HG02970 (cell line): ENCODE results near the gene CDKN1C.

ENCODE experiments used
- ATAC-seq: cut with Tn5 transposase; IDR thresholded peaks from one replicate; pipeline ENCODE4 v1.9.1; 2021; ENCODE audit warnings: mild to moderate bottlenecking, moderate library complexity, moderate number of reproducible peaks; ENCODE audit not compliant: unreplicated experiment, low FRiP score

Gene CDKN1C

DNA sequence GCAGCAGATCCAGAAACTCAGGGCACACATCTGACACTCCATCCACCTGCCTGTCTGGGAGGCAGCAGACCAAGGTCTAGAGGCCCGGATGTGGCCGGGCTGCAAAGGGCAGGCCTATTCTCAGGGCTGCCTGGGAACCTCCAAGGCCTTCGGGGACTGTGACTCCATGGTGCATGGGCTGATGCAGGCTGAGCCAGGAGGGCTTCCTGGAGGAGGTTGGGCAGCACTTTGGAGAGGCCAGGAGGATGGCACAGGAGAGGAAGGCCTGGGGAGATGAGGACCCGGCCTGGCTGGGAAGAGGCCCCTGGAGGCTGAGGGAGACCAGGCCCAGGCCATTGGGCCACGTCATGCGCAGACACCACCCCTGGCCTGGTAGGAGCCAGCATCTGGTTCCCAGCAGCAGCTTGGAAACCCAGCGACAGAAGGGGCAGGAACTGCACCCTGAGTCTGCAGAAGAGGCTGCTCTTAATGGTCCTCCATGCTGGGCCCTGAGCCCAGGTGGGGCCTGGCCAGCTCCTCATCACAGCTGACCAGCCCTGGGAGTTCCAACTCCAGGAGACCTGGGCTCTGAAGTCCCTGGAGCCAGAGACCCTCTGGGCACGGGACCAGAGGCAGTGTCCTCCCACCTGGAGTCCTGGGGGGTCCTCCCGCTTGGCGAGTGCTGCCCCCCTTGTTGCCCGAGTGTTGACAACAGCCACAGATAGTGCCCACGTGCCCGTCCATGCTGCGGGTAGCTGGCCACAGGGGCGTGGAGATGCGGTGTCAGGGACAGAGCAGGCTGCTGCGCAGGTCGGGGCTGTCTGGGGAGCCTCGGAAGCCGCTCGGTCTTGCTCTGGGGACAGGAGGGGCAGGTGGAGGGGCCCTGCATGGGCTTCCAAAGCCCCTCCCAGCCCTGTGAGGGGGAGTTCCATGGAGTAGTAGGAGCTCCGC lies 38.1 kb upstream of the CDKN1C start:
- ATAC-seq: no peak

DNA sequence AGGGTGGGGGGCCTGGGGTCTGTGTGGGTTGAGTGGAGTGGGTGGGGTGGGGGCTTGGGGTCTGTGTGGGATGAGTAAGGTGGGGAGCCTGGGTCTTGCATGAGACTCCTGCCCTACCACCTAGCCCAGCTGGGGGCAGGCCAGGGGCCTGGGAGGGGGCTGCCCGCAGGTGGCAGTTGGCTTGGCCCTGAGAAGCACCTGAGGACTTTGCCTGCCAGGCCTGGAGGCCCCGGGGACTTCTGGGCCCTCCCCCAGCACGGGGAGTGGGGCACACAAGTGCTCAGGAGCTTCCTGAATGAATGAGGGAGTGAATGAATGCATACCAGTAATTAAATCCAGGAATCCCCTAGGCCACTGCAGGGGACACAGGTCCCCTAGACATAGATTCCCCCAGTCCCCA lies 37.1 kb upstream of the CDKN1C start:
- no peak for ATAC-seq

DNA sequence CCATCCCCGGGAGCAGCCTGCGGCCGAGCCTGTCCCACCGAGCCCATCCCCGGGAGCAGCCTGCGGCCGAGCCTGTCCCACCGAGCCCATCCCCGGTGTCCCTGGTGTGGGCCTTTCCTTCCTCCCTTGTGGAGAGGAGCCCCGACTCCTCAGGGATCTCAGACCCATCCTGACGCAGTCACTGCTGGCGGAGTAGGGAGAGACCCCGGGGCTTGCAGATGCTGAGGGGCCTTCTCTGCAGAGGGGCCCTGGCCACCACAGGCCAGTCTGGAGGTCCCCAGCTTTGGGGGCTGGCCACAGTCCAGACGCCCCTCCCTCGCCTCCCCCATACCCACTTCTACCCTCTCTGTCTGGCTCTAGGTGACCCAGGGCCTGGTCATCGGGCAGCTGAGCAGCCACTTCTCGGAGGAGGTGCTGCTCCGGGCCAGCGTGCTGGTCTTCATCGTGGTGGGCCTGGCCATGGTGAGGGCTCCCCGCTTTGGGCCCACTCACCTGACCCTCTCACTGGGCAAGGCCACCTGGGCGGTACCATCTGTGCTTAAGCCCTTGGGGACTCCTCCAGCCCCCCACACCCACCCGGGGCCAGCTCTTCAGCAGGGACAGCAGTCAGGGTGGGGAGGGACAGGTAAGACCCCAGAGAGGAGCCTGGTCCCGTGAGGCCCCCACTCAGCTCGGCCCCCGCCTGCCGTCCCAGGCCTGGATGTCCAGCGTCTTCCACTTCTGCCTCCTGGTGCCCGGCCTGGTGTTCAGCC lies 36.3 kb upstream of the CDKN1C start:
- ATAC-seq: no peak

DNA sequence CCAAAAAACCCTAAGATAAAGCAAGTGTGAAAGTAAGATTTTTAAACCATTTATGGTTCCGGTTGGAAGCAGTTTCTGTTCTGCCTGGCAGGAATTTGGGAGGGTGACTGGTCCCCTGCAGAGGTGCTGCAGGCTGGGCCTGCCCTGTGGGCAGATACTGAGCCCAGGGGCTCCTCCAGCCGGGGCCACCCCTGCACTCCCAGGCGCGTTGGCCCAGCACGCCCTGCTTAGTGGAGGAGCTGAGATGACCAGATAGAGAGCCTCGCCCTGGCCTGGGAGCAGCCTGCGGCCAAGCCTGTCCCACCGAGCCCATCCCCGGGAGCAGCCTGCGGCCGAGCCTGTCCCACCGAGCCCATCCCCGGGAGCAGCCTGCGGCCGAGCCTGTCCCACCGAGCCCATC lies 35.7 kb upstream of the CDKN1C start:
- ATAC-seq: no peak

DNA sequence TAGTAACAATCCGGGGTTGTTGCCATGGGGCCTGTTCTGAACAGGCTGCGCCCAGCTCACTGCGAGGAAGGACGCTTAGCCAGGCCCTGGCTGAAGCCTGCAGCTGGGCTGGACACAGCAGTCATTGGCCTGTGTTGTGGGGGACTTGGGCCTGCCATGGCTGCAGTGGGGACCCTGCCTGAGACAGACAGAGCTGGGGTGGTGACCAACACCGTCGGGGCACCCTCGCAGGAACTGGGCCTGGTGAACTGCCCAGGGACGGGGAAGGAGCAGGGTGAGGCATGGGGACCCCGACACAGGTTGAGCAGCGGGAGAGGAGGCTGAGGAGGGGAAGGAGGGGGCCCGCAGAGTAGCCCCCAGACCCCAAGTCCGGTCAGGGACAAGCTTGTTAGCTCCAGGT lies 34.8 kb upstream of the CDKN1C start:
- no peak for ATAC-seq

DNA sequence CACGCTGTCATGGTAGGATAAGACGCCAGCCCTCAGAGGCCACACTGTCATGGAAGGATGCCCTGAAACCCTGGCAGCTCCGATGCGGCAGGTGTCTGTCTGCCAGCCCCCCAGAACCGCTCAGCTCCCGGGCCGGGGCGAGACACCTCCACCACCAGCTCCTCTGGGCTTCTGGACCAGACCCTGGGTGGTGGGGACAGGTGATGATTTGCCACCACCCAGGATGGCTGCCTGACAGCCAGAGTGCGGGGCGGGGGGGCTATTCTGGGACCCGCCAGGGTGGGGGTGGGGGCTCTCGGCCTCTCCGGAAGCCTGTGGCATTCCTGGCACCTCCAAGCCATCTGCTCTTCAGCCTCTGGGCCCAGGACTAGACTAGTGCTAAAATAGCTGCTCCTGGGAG lies 34.3 kb upstream of the CDKN1C start:
- no peak for ATAC-seq

DNA sequence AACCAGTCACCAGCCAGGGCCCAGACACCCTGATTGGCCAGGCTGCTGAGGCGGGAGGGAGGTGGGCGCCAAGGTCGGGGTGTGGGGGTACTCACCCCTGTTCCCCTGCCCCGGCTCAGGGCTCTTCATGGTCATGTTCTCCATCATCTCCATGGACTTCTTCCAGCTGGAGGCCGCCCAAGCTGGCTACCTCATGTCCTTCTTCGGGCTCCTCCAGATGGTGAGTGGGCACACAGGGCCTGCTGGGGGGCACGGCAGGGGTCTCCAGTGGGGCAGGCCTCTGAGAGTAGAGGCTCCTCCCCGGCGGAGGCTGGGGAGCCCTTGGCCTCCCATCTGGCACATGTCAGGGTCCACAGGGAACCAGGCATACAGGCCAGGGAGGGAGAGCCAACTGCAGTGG lies 33.6 kb upstream of the CDKN1C start:
- no peak for ATAC-seq

DNA sequence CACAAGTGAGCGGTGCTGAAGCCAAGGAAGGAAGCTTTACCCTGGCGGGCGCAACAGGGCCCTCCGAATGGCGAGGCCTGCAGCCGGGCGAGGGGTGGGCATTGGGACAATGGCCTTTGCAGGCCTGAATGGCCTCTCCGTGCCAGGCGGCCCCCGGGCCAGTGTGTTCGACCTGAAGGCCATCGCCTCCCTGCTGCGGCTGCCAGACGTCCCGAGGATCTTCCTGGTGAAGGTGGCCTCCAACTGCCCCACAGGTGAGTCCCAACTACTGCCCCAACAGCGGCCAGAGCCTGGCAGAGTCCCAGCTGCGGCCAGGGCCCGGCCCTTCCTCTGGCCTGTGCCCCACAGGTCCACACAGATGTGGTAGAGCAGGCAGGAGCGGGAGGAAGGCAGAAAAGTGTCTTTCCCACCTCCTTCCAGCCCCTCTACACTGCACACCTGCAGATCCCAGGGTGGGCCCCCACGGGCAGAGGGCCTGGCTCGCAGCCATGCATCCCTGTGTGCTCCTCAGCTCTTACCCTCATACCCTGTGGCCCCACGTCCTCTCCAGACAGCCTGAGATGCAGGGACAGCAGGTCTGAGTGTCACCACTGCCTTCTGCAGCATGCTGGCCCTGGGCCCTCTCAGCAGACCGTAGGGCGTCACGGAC lies 32.4 kb upstream of the CDKN1C start:
- ATAC-seq: no peak

DNA sequence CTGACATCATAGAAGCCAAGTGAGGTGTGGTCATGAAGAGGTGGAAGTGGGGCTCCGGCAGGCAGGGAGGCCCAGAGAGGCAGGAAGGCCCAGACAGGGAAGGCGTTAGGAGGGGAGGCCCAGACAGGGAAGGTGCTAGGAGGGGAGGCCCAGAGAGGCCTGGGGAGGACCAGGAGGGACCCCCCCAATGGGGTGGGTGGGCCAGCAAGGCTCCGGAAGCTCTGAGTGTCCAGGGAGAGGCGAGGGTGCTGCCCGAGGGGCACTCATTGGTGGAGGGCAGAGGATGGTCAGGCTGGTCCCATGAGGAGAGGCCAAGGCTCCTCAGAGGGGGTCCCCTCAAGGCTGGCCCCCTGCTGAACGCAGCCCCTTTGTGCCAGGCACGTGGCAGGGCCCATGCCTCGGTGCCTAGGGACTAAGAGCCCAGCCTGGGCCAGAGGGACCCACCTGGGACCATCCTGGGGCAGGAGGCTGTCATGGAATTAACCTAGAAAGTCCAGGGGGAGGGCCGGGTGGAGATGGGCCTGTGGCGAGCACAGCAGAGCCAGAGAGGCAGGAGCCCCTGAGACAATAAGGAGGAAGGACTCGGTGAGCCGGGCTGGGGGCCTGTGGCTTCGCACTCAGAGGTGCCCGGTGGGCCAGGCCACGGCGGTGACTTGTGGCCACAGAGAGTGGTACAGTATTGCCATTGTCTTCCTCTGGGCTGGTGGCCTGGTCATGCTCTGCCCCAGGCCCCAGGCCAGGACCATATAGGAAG lies 31.5 kb upstream of the CDKN1C start:
- ATAC-seq: no peak

DNA sequence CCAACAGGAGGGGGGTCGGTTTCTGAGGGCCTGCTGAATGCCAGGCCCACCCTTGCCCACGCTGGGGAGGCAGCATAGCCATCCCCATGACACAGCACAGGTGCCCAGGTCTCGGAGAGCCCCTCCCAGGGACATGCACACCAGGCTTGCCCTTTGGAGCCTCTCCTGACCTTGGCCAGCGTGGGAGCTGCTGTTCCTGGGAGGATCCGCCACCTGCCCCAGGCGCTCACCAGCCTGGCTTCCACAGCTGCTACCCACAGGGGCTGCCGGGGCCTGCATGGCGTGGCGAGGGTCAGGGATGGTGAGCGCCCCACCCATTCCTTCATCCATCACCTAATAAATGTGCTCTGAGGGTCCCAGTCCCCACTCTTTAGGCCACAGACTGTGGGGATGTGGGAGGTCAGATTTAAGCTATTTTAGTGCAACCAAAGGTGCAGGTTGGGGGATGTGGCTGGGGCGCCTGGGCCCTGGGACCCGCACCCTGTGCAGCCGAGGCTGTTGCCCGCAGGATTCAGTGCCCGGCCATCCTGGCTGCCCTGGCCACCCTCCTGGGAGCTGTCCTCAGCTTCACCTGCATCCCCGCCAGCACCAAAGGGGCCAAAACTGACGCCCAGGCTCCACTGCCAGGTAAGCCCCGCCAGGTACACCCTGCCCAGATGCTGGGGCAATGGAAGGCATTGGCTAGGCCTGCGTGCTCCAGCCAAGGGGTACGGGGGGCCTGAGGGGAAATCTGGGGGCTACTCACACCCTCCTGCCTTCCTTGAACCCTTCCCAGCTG lies 30.7 kb upstream of the CDKN1C start:
- ATAC-seq: no peak

DNA sequence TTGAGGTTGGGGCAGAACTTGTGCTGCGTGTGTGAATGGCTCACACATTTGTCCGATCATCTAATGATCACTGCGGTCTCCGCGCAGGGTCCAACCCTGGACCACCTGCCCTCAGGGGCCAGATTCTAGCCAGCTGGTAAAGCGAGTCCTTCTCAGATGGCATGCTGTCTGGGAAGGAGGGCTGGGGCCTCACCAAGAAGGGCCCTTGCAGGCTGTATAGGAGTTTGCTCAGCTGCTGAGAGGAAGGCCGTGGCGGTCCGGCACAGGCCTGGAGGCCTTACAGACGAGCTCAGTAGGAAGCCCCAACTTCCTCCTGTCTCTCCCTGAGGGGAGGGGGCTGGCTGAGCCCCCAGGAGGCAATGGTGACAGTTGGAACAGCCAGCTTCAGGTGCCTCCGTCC lies 29.9 kb upstream of the CDKN1C start:
- no peak for ATAC-seq

DNA sequence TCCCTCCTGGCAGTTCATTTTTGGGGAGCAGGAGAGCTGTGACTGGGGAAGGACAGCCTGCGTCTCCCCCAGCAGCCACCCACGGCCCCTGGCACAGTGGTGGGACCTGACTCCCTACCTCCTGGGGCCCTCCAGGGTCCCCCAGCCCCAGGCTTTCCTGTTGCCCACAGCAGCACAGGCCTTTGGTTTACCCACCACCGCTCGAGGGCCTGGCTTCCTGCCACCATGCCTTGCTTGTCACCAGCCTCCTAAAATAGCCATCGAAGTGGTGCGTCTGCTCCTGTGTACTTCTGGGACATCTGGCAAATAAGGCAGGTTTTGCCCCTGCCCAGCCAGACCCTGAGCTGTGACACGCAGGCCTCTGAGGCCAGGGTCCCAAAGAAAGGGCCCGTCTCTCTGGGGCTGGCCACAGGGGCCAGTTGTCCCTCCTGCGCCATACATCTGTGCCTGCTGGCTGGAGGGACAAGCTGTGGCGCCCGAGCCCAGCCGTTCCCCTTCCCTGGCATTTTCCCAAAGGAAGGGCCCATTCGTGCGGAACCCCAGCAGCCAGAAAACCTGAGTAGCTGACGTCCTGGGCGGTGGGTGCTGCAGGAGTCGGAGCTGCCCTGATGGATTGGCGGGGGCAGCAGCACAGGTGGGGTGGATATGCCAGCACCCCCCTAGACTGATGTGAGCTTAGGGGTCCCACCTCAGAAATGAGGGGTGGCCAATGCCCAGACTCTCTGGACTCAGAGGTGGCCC lies 29.1 kb upstream of the CDKN1C start:
- no peak for ATAC-seq

DNA sequence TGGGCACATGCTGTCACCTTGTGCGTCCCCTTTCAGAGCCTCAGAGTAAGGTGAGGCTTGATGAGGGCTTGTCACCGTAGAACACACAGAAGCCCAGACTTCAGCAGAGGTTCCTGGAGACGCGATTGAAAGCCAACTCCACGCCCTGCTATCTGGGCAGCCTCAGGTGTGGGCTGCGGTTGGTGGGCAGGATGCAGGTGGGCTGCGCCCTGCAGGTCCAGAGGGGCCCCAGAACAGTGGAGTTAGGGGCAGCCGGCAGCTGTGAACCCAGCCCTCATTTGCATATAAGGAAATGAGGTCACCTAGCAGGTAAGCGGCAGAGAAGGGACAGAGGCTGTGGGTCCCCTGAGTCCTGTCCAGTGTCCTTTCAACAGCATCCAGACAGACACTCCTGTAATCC lies 28.2 kb upstream of the CDKN1C start:
- no peak for ATAC-seq

DNA sequence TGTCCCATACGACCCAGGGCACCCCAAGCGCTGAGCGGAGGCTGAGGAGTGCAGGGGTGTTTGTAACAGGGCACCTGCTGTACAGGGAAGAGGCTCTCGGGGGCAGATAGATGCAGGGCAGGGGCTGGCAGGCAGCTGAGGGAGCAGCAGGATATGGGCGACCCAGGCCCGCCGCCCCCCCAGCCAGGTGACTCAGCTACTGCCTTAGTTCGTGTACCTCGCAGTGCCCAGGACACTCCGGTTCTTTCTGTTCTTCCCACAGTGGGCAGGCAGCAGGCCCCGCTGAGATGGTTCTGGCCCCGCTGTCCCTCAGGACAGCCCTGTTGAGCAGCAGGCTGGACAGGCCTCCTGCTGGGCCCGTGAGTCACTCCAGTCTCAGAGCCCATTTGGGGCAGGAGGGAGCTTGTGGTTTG lies 27.4 kb upstream of the CDKN1C start:
- no peak for ATAC-seq

DNA sequence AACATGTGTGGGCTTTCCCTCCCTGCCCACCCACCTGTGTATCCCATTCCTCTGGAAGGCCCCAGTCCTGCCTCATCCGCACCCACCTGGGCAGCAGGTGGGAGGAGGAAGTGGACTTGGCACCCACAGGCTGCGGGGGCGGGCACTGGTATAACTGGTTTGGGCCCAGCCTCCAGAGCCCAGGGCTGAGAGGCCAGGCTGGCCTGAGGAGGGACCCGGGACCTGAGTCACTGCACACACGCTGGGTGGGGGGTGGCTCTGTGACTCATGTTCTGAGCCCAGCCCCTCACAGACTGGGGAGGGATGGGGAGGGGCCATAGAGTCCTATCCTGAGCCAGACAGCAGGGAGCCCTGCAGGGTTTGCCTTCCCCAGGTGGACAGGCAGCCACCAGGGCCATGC lies 26.9 kb upstream of the CDKN1C start:
- no peak for ATAC-seq

DNA sequence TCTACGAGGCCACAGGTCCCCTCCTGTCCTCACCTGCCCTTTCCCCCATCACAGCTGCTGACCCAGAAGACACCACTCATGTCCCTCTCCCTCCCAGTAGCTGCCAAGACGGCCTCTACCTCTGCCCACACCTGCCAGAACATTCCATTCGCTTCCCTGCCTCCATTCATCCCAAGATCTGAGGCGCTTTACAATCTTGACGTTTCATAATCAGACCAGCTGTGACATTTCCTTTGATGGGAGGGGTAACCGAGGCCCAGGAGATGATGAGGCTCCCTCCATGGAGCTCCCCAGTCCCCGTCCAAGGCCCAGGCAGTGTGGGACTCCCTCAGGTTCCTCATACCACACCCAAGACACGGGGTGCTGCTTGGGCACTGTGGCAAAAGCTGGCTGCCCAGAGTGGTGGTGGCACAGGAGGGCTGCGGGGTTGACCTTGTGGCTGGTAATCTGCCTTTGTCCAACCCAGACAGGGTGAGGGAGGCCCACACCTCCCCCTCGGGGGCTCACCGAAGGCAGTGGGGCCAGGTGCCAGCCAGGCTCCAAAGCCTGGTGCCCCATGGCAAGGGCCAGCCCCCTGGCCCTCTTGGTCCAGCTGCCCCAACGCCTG lies 26.3 kb upstream of the CDKN1C start:
- no peak for ATAC-seq

DNA sequence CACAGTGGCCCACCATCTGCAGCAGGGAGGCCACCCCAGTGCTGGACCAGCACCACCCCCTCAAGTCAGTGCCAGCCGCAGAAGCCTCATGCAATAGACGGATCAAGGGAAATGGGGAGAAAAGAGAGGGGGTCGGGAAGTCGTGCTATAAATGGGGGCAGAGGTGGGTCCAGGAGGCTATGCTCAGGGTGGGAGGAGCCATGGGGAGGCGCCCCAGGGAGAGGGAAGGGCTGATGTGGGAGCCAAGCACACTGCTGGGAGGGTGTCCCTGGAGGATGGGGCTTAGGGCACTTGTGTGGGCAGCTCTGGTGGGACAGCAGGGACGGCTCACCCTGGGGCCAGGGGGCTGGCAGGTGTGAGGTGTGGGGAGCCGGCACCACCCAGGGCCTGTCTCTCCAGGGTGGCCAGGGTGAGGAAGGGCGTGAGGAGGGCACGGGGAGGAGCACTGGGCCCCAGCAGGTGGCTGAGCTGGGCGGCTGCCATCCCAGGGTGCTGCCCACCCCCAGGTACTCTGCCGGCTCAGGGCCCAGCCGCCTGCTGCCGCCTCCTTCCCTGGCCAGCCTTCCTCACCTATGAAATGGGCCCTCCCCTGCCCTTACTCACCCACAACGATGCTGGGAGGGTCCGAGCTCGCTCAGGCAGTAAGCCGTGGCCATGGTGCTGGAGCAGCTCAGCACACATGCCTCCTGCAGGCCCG lies 25.7 kb upstream of the CDKN1C start:
- no peak for ATAC-seq

DNA sequence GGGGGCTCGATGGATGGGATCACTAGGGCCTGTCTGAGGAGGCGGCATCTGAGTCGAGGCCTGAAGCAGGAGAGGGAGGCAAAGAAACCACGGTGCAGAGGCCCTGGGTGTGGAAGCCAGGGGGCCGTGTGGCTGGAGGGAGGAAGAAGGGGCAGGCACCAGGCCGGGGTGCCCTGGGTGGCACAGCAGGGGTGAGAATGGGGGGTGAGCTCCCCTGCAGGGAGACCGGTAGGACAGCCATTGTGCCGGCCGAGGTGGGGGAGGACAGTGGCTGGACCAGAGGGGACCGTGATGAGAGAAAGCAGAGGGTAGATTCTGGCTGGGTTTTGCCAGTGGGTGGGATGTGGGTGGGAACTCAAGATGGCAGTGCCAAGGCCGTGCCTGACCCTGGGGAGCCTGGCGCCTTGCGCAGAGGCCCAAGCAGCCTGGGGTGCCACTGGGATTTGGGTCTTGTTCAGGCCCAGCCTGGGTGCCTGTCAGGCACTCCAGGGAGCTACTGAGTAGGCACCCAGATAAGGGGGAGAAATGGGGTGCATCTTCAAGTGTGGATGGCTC lies 24.9 kb upstream of the CDKN1C start:
- ATAC-seq: no peak
